Right lobe of liver (tissue), 6 donors: ENCODE data around the gene KCNG4. TPM values are rescaled to one million over a fixed set of nuclear protein-coding genes. Genes with fewer than 3 reads are reported as not detected.

Source experiments
- ATAC-seq, 4 donors: fragments of 200-7000 bp; cut with Tn5 transposase; one replicate each; pipeline ENCODE4 v1.9.1; 2020; ENCODE audit warnings: mild to moderate bottlenecking in 4 of 4, moderate library complexity in 4 of 4
- DNase-seq, 3 donors: peaks; one replicate each; pipeline ENCODE4 v3.0.0-alpha.2; 2020
- H3K27ac ChIP-seq, 3 donors: fragments of 200-600 bp; one replicate each; pipeline ENCODE4 v1.8.0; 2022
- H3K27me3 ChIP-seq, 2 donors: fragments of 200-600 bp; one replicate each; pipeline ENCODE4 v1.8.0; 2022
- H3K36me3 ChIP-seq, 4 donors: fragments of 200-600 bp; sonication (generic) in 1 of 4; one replicate each; pipeline versions ENCODE4 v1.5.1 to v1.8.0; 2017 to 2022; ENCODE audit warnings: control low read depth in 1 of 4
- H3K4me1 ChIP-seq, 4 donors: fragments of 200-600 bp; sonication (generic) in 1 of 4; one replicate each; pipeline versions ENCODE4 v1.5.1 to v1.8.0; 2017 to 2022; ENCODE audit warnings: control low read depth in 1 of 4
- H3K4me3 ChIP-seq, 3 donors: fragments of 200-600 bp; one replicate each; pipeline ENCODE4 v1.8.0; 2022
- H3K9me3 ChIP-seq, 4 donors: fragments of 200-600 bp; sonication (generic) in 1 of 4; one replicate each; pipeline versions ENCODE4 v1.5.1 to v1.8.0; 2017 to 2022; ENCODE audit warnings: control low read depth in 1 of 4
- POLR2A ChIP-seq: fragments of 450-650 bp; IDR thresholded peaks from one replicate; pipeline ENCODE4 v1.6.1; 2017; ENCODE audit warnings: antibody characterized with exemption, mild to moderate bottlenecking
- WGBS: methylation state at CpG from one replicate; pipeline ENCODE4 v1.1.6; 2018; ENCODE audit warnings: low coverage, low lambda C conversion rate; ENCODE audit not compliant: insufficient coverage; ENCODE audit errors: missing lambda C conversion rate; 5-methylcytosine and 5-hydroxymethylcytosine counted together
- intact Hi-C, 2 donors: fragments of 100-400 bp; cut with DNase I; formaldehyde crosslinking; loops; one replicate each; pipeline versions ENCODE4 v1.11.2 to v1.14.1; 2022
- total RNA-seq, 6 experiments: library from RNA; depleted of rRNA in 2 of 6; stranded (reverse); fragments of >200 nt in 2 of 6; fragmentation: NEBNext Ultra II Directional in 3 of 6; extraction: Animal tissue kit (Norgen Biotek cat#: 25700) in 3 of 6; gene quantifications; one replicate each; pipeline versions ENCODE4 v1.1.0 to v1.2.4, GENCODE V29; 2016 to 2023
- TF ChIP-seq, protein P1 (sequence below), 4 donors: fragments of 200-600 bp in 3 of 4; fragments of 450-650 bp in 1 of 4; IDR thresholded peaks; one replicate each; pipeline versions ENCODE4 v1.5.1 to v1.8.0; 2016 to 2022; ENCODE audit warnings: antibody characterized with exemption in 4 of 4, mild to moderate bottlenecking in 2 of 4
- donor health status: DM: no; HTN: yes; CAD: no.
- donor health status: DM: no; HTN: no; CAD: no.
- donor health status: DM: no; HTN: no; CAD: no.
- donor health status: DM: no; HTN: yes; CAD: no.
- donor health status: DM: no; HTN: yes; CAD: no.

Gene KCNG4
- total RNA-seq, 6 experiments from 2014 or later = not detected

GRCh38 chr16:84259691-84260090 is 19.9 kb upstream of the KCNG4 start:
- H3K4me1 ChIP-seq = no peaks in the 10 kb centered on the region
- TF ChIP-seq, protein P1, sequence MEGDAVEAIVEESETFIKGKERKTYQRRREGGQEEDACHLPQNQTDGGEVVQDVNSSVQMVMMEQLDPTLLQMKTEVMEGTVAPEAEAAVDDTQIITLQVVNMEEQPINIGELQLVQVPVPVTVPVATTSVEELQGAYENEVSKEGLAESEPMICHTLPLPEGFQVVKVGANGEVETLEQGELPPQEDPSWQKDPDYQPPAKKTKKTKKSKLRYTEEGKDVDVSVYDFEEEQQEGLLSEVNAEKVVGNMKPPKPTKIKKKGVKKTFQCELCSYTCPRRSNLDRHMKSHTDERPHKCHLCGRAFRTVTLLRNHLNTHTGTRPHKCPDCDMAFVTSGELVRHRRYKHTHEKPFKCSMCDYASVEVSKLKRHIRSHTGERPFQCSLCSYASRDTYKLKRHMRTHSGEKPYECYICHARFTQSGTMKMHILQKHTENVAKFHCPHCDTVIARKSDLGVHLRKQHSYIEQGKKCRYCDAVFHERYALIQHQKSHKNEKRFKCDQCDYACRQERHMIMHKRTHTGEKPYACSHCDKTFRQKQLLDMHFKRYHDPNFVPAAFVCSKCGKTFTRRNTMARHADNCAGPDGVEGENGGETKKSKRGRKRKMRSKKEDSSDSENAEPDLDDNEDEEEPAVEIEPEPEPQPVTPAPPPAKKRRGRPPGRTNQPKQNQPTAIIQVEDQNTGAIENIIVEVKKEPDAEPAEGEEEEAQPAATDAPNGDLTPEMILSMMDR (IDR thresholded peaks at IDR 0.05) = no peak
- no peak for TF ChIP-seq POLR2A
- WGBS = 70% methylated on average over 3 of the region's 3 CpGs
- no peaks in the 10 kb centered on the region for H3K9me3 ChIP-seq
- H3K27ac ChIP-seq = no peak overlapping the region
- H3K27me3 ChIP-seq = no peaks in the 10 kb centered on the region
- H3K36me3 ChIP-seq = no peaks in the 10 kb centered on the region
- no peak overlapping the region for H3K4me3 ChIP-seq
- intact Hi-C loops = no loop called here
- ATAC-seq (no peak), DNase-seq (no peak)

DNA sequence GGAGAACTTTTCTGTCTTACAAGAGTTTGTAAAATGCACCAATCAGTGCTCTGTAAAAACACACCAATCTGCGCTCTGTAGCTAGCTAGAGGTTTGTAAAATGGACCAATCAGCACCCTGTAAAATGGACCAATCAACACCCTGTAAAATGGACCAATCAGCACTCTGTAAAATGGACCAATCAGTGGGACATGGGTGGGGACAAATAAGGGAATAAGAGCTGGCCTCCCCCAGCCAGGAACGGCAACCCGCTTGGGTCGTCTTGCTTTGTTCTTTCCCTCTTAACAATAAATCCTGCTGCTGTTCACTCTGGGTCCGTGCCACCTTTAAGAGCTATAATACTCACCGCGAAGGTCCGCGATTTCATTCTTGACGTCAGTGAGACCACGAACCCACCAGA is 18.5 kb upstream of the KCNG4 start:
- WGBS = 85% methylated on average over 11 of the region's 11 CpGs
- no peaks in the 10 kb centered on the region for H3K36me3 ChIP-seq
- H3K9me3 ChIP-seq = no peaks in the 10 kb centered on the region
- H3K27ac ChIP-seq = no peak overlapping the region
- intact Hi-C loops = no loop called here
- DNase-seq (no peak), ATAC-seq (no peak)
- H3K27me3 ChIP-seq = no peaks in the 10 kb centered on the region
- no peaks in the 10 kb centered on the region for H3K4me1 ChIP-seq
- H3K4me3 ChIP-seq = no peak overlapping the region
- TF ChIP-seq, protein P1 (IDR thresholded peaks at IDR 0.05) = no peak
- TF ChIP-seq POLR2A = no peak

GRCh38 chr16:84255050-84255810 is 15.4 kb upstream of the KCNG4 start:
- no peaks in the 10 kb centered on the region for H3K27me3 ChIP-seq
- H3K9me3 ChIP-seq = no peaks in the 10 kb centered on the region
- no peaks in the 10 kb centered on the region for H3K36me3 ChIP-seq
- TF ChIP-seq, protein P1 (IDR thresholded peaks at IDR 0.05) = no peak
- no peak for TF ChIP-seq POLR2A
- H3K27ac ChIP-seq = no peak overlapping the region
- intact Hi-C loops = no loop called here
- 64% methylated on average over 1 of the region's 4 CpGs for WGBS
- H3K4me3 ChIP-seq = no peak overlapping the region
- no peak for DNase-seq
- ATAC-seq = no peak
- no peaks in the 10 kb centered on the region for H3K4me1 ChIP-seq

- intact Hi-C loops = no loop called here
- DNase-seq = no peak
- no peak for ATAC-seq
- no peaks in the 10 kb centered on the region for H3K36me3 ChIP-seq
- 44% methylated on average over 4 of the region's 4 CpGs for WGBS
- H3K27me3 ChIP-seq = no peaks in the 10 kb centered on the region
- H3K4me1 ChIP-seq = no peaks in the 10 kb centered on the region
- H3K27ac ChIP-seq = no peak overlapping the region
- no peaks in the 10 kb centered on the region for H3K9me3 ChIP-seq
- TF ChIP-seq, protein P1 (IDR thresholded peaks at IDR 0.05) = no peak
- TF ChIP-seq POLR2A = no peak
- H3K4me3 ChIP-seq = no peak overlapping the region
Observed at GRCh38 chr16:84254062-84254461, 14.2 kb upstream of the KCNG4 start.
